ENCODE results near the gene GTPBP1.

DNA sequence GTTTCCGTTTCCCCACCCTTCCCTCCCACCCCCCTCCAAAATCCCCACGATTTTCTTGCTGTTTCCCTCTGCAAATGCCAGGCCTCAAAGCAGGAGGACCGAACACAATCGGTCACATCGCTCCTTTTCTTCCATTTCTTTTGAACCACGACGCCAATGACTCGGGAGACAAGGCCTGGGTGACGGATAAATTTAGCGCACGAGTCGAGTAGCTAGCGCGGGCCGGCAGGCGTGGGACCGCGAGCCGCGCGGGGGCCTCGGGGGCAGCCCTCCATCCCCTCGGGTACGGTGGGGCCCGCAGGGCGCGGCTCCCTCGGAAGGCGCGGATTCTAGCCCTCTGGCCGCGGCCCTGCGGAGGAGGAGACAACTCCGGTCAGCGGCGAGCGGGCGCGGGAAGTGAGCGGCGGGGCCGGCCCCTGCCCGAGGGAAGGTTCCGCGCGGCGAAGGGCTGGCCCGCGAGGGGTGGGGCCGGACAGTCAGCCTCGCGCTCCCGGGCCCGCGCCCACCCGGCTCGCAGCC is 5.4 kb upstream of the GTPBP1 start:
- TF ChIP-seq, protein P1, sequence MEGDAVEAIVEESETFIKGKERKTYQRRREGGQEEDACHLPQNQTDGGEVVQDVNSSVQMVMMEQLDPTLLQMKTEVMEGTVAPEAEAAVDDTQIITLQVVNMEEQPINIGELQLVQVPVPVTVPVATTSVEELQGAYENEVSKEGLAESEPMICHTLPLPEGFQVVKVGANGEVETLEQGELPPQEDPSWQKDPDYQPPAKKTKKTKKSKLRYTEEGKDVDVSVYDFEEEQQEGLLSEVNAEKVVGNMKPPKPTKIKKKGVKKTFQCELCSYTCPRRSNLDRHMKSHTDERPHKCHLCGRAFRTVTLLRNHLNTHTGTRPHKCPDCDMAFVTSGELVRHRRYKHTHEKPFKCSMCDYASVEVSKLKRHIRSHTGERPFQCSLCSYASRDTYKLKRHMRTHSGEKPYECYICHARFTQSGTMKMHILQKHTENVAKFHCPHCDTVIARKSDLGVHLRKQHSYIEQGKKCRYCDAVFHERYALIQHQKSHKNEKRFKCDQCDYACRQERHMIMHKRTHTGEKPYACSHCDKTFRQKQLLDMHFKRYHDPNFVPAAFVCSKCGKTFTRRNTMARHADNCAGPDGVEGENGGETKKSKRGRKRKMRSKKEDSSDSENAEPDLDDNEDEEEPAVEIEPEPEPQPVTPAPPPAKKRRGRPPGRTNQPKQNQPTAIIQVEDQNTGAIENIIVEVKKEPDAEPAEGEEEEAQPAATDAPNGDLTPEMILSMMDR (IDR thresholded peaks at IDR 0.05; ENCODE audit: low read depth, low read length, poor library complexity, severe bottlenecking): no peak
- TF ChIP-seq EZH2phosphoT487 (IDR thresholded peaks at IDR 0.05; ENCODE audit: borderline replicate concordance, low read length): no peak
